NCI-H510A (cell line): ENCODE results near the gene BEX3.
"Not testable (repeated sequence)": the region's sequence is repeated elsewhere in the genome, so short reads cannot be mapped to it uniquely, and the experiment has no call there.

Experiments used
- DNase-seq: peaks from one replicate; lab custom pipeline; 2025; lab: John Stamatoyannopoulos, UW

The BEX3 gene

DNA sequence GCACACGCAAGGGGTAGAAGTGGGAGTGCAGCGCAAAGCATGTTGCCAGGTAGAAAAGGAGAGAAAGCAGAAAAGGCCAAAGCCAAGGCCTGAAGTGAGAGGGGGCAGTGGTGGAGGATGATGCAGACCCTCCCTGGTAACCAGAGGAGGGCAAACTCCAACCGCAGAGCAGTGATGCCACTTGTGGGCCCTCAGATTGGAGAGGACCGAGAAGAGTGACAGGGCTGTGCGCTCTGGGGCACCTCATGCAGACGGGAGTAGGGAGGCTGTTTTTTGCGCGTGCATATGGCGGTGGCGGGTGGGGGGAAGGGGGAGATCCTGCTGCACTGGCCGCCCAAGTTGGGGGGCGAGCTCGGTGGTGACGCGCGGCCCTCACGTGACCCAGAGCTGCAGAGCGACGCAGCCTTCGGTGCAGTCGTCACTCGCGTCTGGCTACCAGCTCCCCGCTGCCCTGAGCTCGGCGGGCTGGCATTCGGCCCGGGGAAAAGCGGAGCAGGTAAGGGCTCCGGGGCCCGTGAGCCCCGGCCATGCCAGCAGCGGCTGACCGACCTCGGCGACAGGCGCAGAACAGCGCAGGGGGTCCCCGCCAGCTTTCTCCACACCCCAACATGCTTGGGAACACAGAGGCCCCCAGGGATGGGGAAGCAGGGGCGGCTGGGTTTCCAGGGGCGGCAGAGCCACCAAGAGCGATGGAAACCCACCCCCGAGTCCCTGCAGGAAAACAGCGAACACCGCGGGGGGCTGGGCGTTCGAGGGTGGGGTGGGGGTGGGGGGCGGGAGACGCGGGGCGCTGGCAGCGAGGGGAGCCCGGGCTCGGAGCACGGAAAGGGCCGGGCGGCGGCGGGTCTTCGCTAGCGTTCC is at the start of gene BEX3:
TSS of gene BEX3 (plus strand) at position 421 of the 861 bp plus-strand sequence. CDS start 984 bp downstream, outside the sequence.
- DNase-seq, result peak; percentile 59

DNA sequence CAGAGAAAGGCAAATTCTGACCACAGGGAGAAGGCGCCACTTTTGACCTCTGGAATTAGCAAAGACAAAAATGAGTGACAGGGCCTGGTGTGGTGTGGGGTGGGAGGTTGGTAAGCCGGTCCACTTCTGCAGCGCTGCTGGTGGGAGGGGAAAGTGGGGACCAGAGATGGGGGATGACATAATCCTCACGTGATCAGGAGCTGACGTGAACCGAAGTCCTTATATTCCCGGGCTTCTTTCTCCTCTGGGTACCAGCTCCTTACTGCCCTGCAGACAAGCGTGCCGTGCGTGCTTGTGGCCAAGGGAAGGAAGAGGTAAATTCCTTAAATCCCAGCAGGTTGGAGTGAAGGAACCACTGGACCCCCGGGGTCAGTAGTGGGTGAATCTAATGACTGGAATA is 46.3 kb upstream of the BEX3 start, which contains the start of gene TCEAL7:
TSS of gene TCEAL7 (plus strand) at position 249 of the 400 bp plus-strand sequence. CDS start 1,165 bp downstream, outside the sequence.
- DNase-seq, result peak; percentile 13

DNA sequence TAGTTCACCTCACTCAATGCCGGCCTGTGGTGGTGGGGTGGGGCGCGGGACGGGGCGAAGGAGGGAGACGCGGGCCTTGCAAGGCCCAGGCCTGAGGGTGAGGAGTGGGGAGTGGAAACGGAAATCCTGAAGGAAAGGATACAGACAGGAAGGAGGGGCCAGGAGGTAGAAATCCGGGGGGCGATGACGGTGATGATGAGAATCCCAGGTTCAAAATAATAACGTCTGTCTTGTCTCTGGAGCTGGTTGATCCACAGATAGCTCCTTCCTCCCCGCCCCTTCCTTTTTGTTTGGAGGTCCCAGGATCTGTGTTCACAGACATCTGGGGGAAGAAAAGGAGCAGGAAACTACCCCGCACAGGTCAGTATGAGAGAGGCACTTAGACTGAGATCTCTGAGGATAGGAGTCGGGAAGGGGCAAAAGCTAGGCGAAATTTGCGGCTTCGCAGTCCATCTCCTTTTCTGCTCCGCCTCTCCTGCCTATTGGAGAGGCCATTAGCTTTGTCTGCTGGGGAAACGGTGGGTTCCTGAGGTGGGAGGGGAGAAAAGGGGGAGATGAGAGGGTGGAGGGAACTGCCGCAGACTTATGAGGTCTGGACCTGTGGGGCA is 45.6 kb upstream of the BEX3 start:
- no peak for DNase-seq

DNA sequence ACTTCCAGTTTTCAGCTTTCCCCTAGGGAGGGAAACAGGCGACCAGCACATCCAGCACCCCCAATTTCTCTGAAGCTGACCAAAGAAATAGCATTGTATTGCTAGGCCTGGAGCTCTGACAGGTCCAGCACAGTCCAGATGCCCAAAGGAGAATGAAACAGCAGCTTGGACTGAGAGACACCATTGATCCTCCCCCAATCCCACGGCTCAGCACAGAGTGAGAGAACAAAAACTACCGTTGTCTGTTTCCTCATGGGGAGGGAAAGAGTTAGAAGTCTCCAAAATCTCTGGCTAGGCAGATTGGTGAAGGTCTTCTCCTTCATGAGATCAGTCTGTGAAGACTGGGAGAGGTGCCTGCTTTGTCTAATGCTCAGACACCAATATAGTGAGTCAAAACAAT is 37.7 kb upstream of the BEX3 start:
- DNase-seq, result no peak

DNA sequence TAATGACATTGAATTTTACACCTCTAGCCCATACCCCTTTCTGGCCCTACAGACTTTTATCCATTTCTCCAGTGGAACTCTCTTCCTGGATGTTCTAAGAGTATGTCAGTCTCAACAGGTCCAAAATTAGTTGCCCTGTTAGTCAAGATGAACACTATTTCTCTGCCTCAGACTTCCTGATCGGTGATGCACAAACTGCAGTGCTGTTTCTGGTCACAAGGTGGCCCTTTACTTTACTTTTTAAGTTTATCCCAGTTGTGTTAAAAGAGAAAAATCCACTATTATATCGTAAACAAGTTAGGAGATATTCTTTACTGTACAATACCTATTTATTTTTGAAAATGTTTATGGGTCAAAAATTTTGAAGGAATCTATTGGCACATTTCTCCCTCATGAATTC is 33.2 kb upstream of the BEX3 start:
- no peak for DNase-seq

DNA sequence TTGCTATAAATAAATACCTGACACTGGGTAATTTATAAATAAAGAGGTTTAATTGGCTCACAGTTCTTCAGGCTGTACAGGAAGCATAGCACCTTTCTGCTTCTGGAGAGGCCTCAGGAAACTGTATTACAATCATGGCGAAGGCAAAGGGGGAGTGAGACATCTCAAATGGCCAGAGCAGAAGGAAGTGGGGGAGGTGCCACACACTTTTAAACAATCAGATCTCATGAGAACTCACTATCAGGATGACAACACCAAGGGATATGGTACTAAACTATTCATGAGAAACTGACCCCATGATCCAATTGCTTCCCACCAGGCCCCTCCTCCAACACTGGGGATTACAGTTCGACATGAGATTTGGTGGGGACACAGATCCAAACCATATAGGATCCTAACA is 31.7 kb upstream of the BEX3 start:
- DNase-seq, result no peak

DNA sequence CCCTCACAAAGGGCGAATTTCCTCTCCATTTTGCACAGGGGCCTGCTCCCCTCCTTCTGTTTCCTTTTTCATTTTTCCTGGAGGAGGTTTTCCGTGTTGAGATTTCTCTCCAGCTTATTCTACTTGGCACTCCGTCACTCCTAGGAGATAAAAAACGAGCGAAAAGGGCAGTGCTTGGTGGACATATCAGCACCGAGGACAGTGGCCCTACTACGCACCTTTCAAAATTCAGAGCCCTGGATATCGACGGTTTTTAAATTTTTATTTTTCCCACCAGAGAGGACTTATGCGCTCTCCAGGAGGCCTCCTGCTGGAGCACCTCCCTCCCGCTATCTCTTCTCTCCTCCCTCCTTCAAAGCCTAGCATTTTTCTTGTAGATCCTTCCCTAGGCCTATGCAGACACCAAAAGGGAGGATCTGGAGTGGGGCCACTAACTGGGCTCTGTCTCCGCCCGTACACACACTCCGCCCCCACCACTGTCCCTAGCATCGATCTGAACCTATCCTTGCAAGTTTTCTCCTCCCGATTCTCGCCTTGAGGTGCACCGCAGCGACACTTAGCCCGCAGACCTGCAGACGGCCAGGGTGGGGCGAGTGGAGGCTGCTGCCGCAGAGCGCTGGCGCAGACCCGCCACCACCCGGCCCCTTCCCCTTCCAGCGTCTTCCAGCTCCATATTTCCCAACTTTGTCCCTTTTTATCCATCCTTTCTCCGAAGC is 28.5 kb upstream of the BEX3 start:
- no peak for DNase-seq

DNA sequence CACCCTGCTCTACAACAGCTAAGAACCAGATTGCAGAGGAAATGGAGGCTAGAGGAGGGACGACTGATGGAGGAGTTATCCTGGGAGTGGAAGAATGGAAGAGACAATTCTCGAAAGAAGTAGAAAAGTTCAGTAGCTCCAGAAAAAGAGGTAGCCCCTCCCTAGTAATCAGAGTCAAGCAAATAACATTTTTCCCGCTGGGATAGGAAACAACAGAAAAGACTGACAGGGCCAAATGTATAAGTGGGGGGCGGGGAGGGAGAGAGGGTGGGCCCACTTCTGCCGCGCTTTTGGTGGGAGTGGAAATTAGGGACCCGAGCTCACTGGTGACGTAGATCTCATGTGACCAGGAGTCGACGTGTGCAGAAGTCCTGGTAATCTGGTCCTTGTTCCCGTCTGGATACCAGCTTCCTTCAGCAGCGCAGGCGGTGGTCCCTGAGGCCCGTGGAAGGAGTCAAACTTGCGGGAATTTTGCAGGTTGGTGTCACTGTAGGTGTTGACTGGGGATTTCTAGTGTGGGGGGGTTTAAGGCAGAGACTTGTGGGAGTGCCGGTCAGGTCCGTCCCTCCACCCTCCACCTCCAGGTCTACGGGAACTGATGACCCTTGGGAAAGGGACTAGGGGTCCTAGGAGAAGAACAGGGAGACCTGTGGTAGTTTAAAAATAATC is 20.1 kb upstream of the BEX3 start, which contains the start of gene TCEAL9:
TSS of gene TCEAL9 (plus strand) at position 377 of the 669 bp plus-strand sequence. CDS start 1,179 bp downstream, outside the sequence.
- DNase-seq, result peak; percentile 26

DNA sequence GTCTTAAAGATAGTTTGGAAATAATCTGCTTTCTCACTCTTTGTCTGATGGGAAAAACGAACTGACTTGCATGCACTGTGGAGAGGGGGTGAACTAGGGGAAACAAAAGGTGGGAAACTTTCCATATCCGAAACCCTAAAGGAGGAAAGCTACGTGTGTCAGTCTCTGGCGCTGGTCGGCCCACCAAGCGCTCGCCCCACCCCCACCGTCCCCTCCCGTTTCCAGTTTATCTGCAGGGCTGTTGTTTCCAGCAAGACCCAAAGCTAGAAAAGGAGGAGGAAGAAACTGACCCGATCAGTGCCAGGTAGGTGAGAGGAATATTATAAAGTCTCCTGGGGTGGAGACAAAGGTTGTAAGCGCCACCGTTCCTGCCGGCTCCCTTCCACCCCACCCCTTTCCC is 19.5 kb upstream of the BEX3 start:
- DNase-seq, result no peak

DNA sequence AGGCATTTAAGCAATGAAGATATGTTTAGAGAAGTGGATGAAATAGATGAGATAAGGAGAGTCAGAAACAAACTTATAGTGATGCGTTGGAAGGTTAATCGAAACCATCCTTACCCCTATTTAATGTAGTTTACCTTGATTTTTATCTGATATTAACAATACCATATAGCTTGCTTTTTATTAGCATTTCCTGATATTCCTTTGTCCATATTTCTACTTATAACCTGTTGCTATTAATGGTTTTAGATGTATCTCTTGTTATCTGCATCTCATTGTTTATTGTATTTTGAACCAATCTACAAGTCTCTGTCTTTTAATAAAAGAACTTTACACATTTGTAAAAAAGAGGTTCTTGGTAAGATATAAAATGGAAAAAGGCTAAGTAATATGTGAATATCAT is 18.5 kb upstream of the BEX3 start:
- no peak for DNase-seq

DNA sequence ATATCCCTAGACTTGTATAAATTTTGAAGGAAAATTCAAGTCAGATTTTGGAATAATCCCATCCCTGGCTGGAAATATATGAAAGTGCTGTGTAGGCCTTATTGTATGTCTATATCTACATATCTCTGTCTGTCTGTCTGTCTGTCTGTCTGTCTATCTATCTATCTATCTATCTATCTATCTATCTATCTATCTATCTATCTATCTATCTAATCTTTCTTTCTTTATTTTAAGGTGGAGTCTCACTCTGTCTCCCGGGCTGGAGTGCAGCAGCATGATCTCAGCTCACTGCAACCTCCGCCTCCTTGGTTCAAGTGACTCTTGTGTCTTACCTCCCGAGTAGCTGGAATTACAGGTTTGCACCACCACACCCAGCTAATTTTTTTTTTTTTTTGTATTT is 16.7 kb upstream of the BEX3 start:
- not testable (repeated sequence) for DNase-seq

DNA sequence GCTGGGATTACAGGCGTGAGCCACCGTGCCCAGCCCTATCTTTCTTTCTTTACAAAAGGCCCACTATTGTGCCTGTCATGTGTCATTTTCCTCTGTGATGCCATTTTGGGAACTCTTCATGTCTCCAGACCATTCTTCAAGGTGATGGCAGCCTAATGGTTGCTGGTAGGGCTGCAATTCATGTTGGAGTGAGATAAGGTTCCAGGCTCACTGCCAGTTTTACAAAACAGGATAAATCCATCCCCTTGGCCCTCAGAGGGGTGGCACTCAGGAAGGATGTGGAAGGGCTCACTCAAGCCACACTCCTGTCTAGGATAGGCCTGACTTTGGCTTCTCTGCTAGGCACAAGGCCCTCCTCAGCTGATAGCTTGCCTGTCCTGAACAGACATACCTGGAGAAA is 16.2 kb upstream of the BEX3 start:
- DNase-seq, result no peak

DNA sequence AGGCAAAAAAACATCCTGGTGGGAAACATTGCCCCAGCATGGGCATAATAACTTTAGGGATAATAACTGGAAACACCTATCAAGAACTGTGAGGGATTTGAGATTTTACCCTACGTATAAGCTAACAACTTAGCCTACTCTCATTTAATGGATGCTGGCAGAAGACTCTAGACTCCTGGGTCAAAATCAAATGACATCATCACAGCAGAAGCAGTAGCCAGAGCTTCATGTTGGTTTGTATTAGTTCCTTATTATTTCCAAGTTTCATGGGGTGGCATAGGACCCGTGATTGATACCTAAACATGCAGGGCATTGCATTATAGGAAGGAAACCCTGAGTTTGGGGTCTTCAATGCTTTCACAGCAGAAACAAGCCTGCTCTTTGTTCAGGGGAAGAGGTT is 15.4 kb upstream of the BEX3 start:
- DNase-seq, result no peak

DNA sequence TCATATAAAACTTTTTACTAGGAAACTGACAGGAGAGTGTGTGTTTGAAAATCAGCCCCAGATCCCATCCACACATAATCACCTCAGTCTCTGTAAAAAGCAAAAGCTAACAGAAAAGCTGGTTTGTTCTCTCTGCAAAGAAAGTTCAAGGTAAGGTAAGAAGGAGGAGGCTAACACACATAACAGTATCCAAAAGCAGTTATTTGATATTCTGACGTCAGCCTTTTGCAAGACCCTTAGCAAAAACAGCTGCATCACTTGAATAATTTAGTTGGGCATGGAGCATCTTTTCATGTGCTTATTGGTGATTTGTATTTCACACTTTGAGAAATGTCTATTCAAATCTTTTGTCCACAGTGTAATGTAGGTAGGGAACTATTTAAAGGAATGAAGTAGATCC is 14.5 kb upstream of the BEX3 start:
- no peak for DNase-seq

DNA sequence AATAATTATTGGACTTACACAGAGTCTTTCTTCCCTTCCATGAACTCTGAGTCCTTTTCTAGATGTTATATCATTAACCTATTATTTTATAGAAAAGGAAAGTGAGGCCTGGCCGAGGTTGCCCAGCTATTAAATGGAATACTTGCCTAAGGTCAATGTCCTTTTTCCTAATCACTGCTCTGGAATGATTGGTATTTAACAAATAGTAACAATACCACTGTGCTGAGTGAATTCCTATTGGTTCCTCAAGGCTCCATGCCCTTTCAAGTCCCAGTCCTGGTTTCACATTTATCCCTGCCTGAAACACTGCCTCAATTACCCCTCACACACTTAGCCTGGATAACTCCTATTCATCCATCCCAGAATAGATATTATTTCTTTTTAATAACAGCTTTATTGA is 13.9 kb upstream of the BEX3 start:
- DNase-seq, result no peak

DNA sequence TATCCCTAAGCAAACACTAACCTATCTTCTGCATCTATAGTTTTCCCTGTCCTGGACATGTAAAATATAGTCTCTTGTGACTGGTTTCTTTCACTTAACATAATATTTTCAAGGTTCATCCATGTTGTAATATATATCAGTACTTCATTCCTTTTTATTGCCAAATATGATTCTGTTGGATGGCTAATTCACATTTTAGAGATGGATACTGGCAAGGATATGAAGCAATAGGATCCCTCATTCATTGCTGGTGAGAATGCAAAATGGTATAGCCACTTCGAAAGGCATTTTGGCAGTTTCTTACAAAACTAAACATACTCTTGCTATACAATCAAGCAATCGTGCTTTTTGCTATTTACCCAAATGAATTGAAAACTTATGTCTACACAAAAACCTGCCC is 13.3 kb upstream of the BEX3 start:
- DNase-seq, result no peak

DNA sequence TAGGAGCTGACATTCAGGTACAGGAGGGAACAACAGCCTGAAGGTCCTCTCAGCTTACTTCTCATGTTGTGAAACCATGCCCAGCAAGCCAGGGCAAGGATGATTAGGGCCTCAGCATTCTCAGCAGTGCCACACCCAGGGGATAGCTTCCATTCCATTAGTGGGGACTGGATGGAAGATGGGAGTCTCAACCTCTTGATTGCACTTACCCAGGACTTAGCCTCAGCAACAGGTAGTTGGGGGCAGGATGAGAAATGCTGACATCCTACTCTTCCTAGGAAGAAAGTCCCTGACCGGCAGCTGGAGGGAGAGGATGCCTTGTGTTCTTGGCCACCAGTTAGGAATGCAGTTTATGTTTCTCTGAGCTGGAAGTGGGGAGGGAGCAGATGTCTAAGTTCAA is 8.8 kb upstream of the BEX3 start:
- no peak for DNase-seq

DNA sequence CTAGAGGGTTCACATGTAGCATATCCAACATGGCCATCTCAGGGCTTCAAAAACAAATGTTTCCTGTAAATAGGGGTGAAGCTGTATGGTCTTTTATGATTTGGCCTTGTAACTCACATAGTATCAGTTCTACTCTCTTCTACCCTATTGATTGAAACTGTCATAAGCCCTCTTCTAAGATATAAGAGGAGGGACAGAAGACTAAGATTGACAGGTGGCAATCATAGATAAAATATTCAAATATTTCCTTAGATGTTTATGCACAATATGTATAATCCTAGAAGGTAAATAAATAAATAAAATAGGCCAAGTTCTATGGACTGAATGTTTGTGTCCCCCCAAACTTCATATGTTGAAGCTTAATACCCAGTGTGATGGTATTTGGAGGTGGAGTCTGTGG is 6.9 kb upstream of the BEX3 start:
- no peak for DNase-seq

DNA sequence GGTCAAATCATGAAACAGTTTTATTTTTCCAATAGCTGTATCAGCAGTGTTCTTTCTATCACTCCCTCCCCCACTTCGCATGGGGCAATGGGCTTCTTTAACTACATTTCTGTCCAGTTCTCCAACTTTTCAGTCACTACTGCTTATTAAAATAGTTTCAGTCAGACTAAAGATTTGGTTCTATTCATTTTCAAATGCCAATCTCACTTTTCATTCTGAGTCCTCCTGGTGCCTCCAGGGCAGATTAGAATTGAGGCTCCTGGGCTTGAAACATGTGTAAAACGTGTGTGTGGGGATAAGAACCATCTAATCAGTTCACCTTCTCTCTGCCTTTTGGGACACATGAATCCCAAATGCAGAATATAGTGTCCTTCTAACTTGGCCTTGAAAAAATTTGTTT is 3.5 kb upstream of the BEX3 start:
- DNase-seq, result no peak

DNA sequence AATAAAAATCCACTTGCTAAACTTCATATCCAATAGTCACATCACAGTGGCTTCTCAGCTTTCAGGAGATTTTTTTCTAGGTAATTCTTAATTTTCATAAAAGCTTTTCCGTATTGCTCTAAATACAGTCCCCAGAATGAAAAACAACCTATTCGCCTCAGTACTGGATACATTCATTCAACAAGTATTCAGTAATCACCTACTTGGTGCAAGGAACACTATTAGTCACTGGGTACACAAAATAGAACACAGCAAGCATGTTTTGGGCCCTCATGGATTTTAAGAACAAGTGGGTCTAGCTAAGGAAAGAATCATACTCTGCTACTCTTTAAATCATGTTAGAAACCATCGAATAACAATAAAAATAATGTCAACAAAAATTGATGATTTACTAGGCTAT is 2.8 kb upstream of the BEX3 start:
- no peak for DNase-seq

DNA sequence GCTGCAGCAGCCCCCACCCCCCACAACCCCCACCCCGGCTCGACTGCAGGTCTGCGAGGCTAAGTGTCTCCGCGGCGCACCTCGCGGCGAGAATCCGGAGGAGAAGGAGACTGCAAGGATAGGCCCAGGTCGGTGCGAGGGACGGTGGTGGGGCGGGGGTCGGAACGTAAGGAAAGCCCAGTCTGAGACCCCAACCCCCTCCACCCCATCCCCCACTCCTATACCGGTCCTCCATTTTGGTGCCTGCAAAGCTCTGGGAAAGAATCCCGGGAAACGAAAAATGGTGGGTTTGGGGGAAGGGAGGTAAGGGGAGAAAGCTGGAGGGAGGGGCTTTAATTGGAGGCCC is 614 bp downstream of the BEX3 start:
- no peak for DNase-seq

DNA sequence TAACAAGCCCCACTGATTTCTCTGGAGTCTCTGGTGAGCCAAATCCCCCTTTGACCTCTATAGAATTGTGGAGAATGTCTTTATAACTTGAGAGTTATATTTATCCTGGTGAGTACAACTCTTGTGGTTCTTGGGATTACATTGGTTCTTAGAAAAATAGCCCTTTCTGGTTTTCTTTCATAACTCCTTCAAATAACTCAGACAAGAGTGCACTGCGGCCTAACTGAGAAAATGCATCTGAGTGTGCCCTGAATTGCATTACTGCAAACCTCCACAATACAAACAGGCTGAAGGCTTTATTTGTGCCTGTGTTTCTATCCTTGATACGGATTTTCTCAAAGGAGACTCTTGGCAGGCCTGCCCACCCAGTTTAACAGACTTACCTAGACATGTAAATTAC is 2.7 kb downstream of the BEX3 start:
- no peak for DNase-seq
